ENCODE measurements around the gene SMARCA1. TPM values are rescaled to one million over a fixed set of nuclear protein-coding genes. Genes with fewer than 3 reads are reported as not detected.

Gene SMARCA1
- total RNA-seq, 1 experiment from 2014 or later, result 34.5 TPM

DNA sequence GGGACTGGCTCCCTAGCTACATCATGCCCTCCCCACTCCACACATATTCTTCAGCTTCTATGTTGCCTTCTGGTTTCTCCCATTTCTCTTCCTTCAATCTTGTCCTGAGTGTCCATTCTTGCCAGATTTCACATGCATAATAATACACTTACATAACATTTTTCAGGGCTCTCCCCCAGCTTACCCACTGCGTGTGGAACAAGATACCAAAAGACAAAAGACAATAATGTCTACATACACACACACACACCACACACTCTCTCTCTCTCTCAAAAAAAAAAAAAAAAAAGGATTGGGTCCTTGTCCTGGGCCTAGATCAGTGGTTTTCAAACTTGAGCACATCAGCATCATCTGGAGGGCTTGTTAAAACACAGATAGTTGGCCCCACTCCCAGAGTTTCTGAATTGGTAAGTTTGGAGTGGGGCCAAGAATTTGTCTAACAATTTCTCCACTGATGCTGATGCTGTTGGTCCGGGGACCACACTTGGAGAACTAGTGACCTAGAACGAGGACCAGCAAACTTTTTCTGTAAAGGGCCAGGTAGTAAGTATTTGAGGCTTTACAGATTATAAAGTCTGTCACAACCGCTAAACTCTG lies 6.5 kb upstream of the SMARCA1 start:
- TF ChIP-seq, protein P1, sequence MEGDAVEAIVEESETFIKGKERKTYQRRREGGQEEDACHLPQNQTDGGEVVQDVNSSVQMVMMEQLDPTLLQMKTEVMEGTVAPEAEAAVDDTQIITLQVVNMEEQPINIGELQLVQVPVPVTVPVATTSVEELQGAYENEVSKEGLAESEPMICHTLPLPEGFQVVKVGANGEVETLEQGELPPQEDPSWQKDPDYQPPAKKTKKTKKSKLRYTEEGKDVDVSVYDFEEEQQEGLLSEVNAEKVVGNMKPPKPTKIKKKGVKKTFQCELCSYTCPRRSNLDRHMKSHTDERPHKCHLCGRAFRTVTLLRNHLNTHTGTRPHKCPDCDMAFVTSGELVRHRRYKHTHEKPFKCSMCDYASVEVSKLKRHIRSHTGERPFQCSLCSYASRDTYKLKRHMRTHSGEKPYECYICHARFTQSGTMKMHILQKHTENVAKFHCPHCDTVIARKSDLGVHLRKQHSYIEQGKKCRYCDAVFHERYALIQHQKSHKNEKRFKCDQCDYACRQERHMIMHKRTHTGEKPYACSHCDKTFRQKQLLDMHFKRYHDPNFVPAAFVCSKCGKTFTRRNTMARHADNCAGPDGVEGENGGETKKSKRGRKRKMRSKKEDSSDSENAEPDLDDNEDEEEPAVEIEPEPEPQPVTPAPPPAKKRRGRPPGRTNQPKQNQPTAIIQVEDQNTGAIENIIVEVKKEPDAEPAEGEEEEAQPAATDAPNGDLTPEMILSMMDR (IDR thresholded peaks at IDR 0.05; ENCODE audit: insufficient read depth in 1 of 2, low read depth in 1 of 2, low read length in 1 of 2, severe bottlenecking in 1 of 2, unreplicated experiment in 1 of 2), result no peak
- Mint-ChIP-seq H3K4me3 (ENCODE audit: unreplicated experiment) (no peak overlapping the region), H3K27ac (ENCODE audit: unreplicated experiment) (no peak overlapping the region), H3K27me3 (ENCODE audit: insufficient read depth, unreplicated experiment) (no peaks in the 10 kb centered on the region), H3K9me3 (ENCODE audit: unreplicated experiment) (no peaks in the 10 kb centered on the region), H3K4me1 (ENCODE audit: low read depth, unreplicated experiment) (no peaks in the 10 kb centered on the region), H3K36me3 (ENCODE audit: insufficient read depth, unreplicated experiment) (no peaks in the 10 kb centered on the region)
- BruUV-seq (replicated peaks), result no TSS peak
- Histone ChIP-seq H3K4me1 (no peaks in the 10 kb centered on the region), H3K36me3 (ENCODE audit: control insufficient read depth, insufficient read depth, low read length) (no peaks in the 10 kb centered on the region), H3K27me3 (replicated peaks; ENCODE audit: control insufficient read depth, insufficient read depth, low read length) (no peaks in the 10 kb centered on the region), H3K4me3 (ENCODE audit: low read depth, low read length) (no peak overlapping the region), H3K9me3 (no peaks in the 10 kb centered on the region)
- no peak for DNase-seq
- ChIA-PET POLR2A (no interaction called here), CTCF (no interaction called here)
- intact Hi-C loops (cut with micrococcal nuclease; ENCODE audit: unreplicated experiment), result no loop called here

DNA sequence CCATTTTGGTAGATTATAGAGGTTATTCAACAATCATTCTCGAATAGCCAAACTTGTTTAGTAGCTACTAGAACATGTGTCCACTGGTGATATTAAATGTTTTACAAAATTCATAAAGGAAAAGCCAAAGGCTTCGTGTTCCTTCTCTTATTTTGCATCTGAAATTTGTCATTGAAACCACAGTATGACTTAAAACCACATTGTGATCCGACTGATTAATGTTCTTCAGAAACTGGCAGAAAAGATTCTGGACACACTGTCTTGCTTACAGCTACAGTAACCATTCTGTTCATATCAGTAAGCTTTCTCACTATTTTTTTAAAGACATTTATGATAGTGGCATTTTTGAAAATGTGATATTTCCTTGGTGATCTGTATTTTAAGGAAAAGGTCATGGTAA lies 2.6 kb upstream of the SMARCA1 start:
- H3K4me1 Mint-ChIP-seq (ENCODE audit: low read depth, unreplicated experiment), result no peaks in the 10 kb centered on the region
- TF ChIP-seq, protein P1 (IDR thresholded peaks at IDR 0.05; ENCODE audit: insufficient read depth in 1 of 2, low read depth in 1 of 2, low read length in 1 of 2, severe bottlenecking in 1 of 2, unreplicated experiment in 1 of 2), result no peak
- Histone ChIP-seq H3K36me3 (ENCODE audit: control insufficient read depth, insufficient read depth, low read length) (no peaks in the 10 kb centered on the region), H3K4me3 (ENCODE audit: low read depth, low read length) (no peak overlapping the region), H3K9me3 (no peaks in the 10 kb centered on the region), H3K4me1 (no peaks in the 10 kb centered on the region), H3K27me3 (replicated peaks; ENCODE audit: control insufficient read depth, insufficient read depth, low read length) (no peaks in the 10 kb centered on the region)
- ChIA-PET POLR2A (no interaction called here), CTCF (no interaction called here)
- H3K9me3 Mint-ChIP-seq (ENCODE audit: unreplicated experiment), result no peaks in the 10 kb centered on the region
- DNase-seq, result no peak
- BruUV-seq (replicated peaks), result no TSS peak
- H3K27ac Mint-ChIP-seq (ENCODE audit: unreplicated experiment), result no peak overlapping the region
- peaks cover 5% of the 10 kb centered on the region for H3K36me3 Mint-ChIP-seq (ENCODE audit: insufficient read depth, unreplicated experiment)
- H3K4me3 Mint-ChIP-seq (ENCODE audit: unreplicated experiment), result no peak overlapping the region
- intact Hi-C loops (cut with micrococcal nuclease; ENCODE audit: unreplicated experiment), result no loop called here
- H3K27me3 Mint-ChIP-seq (ENCODE audit: insufficient read depth, unreplicated experiment), result no peaks in the 10 kb centered on the region

- Mint-ChIP-seq H3K27ac (ENCODE audit: unreplicated experiment) (no peak overlapping the region), H3K36me3 (ENCODE audit: insufficient read depth, unreplicated experiment) (peaks cover 5% of the 10 kb centered on the region), H3K27me3 (ENCODE audit: insufficient read depth, unreplicated experiment) (no peaks in the 10 kb centered on the region), H3K4me1 (ENCODE audit: low read depth, unreplicated experiment) (no peaks in the 10 kb centered on the region), H3K4me3 (ENCODE audit: unreplicated experiment) (no peak overlapping the region), H3K9me3 (ENCODE audit: unreplicated experiment) (no peaks in the 10 kb centered on the region)
- Histone ChIP-seq H3K4me1 (no peaks in the 10 kb centered on the region), H3K4me3 (ENCODE audit: low read depth, low read length) (no peak overlapping the region), H3K36me3 (ENCODE audit: control insufficient read depth, insufficient read depth, low read length) (no peaks in the 10 kb centered on the region), H3K27me3 (replicated peaks; ENCODE audit: control insufficient read depth, insufficient read depth, low read length) (no peaks in the 10 kb centered on the region), H3K9me3 (no peaks in the 10 kb centered on the region)
- intact Hi-C loops (cut with micrococcal nuclease; ENCODE audit: unreplicated experiment), result no loop called here
- TF ChIP-seq, protein P1 (IDR thresholded peaks at IDR 0.05; ENCODE audit: insufficient read depth in 1 of 2, low read depth in 1 of 2, low read length in 1 of 2, severe bottlenecking in 1 of 2, unreplicated experiment in 1 of 2), result no peak
- BruUV-seq (replicated peaks), result no TSS peak
- POLR2A ChIA-PET, result interaction anchor here (0.6 kb wide), 1 partner anchor 61 kb away, joined by 4 read pairs; no protein-coding TSS in a partner anchor
- no peak for DNase-seq
- CTCF ChIA-PET, result no interaction called here
These were observed 1.9 kb upstream of the SMARCA1 start for GRCh38 chrX:129525162-129525561.
